K562 treated with DMSO at 1 percent for 4 hours (cell line): Measurements from ENCODE around the gene CYP2D6. TPM values are rescaled to one million over a fixed set of nuclear protein-coding genes. Genes with fewer than 3 reads are reported as not detected.

ENCODE experiments used
- total RNA-seq: library from RNA; unstranded; fragments of 300-600 nt; gene quantifications from 2 replicates; pipeline ENCODE4 v1.2.3, GENCODE V29; 2022; ENCODE audit not compliant: insufficient read depth

CYP2D6 gene
- total RNA-seq, result 0.42 TPM in 1 of 2 replicates, not detected in the other

DNA sequence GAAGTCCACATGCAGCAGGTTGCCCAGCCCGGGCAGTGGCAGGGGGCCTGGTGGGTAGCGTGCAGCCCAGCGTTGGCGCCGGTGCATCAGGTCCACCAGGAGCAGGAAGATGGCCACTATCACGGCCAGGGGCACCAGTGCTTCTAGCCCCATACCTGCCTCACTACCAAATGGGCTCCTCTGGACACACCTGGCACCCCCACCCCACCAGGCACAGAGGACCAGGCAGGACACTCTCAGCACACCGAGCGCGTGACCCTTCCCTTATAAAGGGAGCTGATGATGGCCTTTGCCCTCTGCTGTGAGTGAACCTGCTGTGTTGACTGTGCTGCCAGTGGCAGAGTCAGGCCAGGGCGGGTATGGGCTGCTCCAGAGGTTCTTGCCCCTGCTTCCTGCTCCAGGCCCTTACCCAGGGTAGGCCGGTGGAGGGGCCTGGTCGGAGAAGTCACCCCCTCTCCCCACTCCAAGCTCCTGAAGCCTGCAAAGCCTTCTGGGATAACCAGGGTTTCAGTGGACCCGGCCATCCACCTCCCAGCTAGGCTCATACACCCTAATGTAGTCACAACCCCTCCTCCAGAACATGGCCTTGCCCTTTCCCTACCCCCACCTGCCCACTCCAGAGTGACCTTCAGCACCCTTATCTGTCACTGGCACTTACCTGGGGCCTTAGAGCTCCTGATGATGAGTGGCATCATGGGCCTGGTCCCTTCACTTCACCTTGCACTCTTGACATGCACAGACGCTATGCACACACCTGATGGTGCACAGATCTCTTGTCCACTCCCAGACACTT is at the start of gene CYP2D6:
CYP2D6 (minus strand) TSS at position 172 of the 793 bp plus-strand sequence; CDS start at position 153, 19 bp downstream.

DNA sequence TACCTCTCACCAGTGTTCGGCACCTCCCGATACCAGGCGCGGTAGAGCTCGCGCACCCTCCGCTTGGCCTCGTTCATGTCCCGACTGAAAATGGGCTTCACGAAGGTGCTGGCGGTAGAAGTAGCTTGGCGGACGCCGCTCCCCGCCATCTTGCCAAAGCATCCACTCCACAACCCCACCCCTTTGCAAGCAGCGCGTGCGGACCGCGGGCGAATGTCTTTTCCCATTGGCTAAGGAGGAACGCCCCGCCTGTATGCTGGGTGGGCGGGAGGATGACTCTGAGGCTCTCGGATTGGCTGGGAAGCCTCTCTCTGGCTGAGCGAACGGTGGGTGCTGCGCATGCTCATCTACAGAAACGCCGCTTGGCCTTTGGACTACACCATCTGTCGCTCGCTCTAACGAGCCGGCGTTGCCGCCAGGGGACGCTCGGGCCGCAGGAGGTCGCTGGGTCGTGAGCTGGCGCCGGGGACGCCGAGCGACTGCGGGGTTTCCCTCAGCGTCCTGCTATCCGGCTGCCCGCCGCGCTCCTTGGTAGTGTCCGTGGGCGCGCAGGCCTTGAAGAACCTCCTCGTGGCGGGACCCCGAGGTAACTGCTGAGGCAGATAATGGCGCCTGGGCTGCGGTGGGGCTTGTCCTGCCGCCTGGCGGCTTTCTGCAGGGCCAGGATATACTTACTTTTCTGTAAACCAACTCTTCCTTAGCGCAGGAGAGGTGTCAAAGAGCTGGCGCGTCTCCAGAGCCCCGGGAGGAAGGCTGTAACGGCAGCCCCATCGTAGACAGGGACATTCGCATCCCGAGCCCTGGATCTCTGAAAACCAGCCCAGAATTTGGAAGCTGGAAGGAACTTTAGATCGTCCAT is 39.8 kb downstream of the CYP2D6 start, which contains the start of gene NDUFA6:
NDUFA6 (minus strand) TSS at position 177 of the 859 bp plus-strand sequence; CDS start at position 149, 28 bp downstream.

DNA sequence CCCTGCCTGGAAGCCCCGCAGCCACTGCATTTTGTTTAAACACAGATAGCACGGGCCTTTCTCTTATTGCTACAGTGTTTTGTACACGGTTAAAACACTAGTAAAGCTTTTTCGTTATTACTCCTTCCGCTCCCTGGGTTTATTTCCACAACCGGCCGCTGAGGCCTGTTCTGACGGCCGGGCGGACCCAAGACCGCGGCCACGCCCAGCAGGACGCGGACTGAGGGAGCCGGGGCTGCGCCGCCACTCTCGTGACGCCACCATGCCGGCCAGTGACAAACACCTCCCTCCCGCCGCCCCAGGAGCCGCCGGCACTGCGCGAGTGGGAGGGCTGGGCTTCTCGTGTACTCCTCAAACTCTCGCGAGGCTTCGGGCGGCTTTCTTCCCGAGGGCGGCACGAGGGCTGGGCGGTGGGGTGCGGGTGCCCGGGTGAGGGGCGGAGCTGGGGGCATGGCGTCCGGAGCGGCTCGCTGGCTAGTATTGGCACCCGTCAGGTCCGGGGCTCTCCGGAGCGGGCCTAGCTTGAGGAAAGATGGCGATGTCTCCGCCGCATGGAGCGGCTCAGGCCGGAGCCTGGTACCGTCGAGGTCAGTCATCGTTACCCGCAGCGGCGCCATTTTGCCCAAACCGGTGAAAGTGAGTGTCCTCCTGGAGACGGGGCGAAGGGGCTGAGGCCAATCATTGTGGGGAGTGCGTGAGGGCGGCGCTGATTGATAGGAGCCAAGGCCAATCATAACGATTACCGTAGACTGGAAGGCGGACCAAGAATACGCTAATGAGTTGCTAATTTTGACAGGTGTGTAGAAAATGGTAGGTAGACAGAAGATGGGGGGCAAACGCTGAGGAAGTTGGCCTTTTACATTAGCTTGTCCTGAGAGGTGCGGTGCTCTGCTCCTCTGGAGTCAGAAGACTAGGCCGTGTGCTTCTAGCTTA is 51.0 kb downstream of the CYP2D6 start, which contains the start of gene SMDT1:
SMDT1 (plus strand) TSS at position 382 of the 933 bp plus-strand sequence; CDS start at position 451, 69 bp downstream.

Other genes with a start within 250 kb of the CYP2D6 start
- gene SHISA8, start 215.7 kb downstream of the CYP2D6 start, total RNA-seq, result not detected in 2 replicates
- 0.40 and 0.42 TPM in 2 replicates for gene TNFRSF13C, start 204.0 kb downstream of the CYP2D6 start, total RNA-seq
- gene CENPM, start 183.7 kb downstream of the CYP2D6 start, total RNA-seq, result 39.0 and 39.2 TPM in 2 replicates
- 0.25 TPM in 1 of 2 replicates, not detected in the other for gene SEPTIN3, start 161.4 kb downstream of the CYP2D6 start, total RNA-seq
- gene WBP2NL, start 132.0 kb downstream of the CYP2D6 start, total RNA-seq, result not detected in 2 replicates
- gene NAGA, start 60.0 kb downstream of the CYP2D6 start, total RNA-seq, result 34.1 and 34.2 TPM in 2 replicates
- not detected in 2 replicates for gene PHETA2, start 56.6 kb downstream of the CYP2D6 start, total RNA-seq
- gene SMDT1, start 51.1 kb downstream of the CYP2D6 start, total RNA-seq, result 51.2 and 62.3 TPM in 2 replicates
- gene NDUFA6, start 40.0 kb downstream of the CYP2D6 start, total RNA-seq, result 57.3 and 63.2 TPM in 2 replicates
- 13.2 and 17.0 TPM in 2 replicates for gene TCF20, start 139.8 kb upstream of the CYP2D6 start, total RNA-seq